Measurements from ENCODE around the gene TPP2.

The TPP2 gene

DNA sequence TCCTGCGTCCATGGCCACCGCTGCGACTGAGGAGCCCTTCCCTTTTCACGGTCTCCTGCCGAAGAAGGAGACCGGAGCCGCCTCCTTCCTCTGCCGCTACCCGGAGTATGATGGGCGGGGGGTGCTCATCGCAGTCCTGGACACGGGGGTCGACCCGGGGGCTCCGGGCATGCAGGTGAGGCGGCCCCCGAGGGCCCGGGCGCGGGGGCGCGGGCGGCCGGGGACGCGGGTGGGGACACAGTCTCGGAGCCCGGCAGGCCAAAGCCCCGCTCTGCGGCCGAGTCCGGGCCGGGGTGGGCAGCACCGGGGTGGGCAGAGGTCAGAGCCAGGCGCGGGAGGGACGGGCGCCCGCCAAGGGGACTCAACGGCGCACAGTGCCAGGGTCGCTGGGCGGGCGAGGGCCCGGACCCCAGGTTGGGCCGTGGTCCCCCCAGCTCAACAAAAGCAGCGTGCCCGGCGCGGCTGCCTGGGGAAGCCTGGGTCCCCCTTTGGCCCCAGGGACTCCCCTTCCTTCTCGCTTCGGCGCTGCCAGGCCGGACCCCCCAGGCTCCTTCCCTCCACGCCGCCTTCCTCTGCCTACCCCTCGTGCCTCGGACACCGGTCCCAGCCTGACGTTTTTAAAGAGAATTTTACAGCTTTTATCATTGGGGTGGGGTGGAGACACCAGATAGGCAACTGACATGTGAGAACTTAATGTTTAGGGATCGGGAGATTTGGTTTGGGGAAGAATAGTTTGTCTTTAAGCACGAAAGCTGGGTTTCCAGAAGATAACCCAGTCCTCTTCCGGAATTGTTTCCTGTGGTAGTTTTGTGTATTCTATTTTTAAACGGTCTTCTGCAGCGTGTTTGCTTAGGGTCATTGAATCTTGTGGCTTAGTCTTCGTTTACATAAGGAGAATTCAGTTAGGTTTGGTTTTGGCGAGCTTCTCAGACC is 509 bp downstream of the TPP2 start:
- DNase-seq, result peak; percentile 37

DNA sequence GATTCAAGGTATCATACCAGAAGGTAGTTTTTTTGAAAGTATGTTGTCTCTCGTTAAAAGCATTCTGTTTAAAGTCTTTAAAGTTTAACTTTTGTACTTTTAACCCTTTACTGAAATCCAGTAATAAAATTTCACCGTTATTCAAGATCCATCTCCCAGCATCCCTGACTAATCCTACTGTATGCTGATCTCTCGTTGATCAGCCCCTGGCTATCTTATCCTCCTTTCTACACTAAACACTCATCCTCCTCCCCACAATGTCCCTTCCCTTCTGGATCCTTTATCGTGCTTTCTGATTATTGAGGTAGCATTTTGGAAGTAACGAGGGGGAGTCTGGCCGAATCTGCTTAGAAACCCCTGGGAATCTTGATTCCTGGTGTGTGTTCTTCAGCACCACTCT is 1.3 kb downstream of the TPP2 start:
- no peak for DNase-seq

DNA sequence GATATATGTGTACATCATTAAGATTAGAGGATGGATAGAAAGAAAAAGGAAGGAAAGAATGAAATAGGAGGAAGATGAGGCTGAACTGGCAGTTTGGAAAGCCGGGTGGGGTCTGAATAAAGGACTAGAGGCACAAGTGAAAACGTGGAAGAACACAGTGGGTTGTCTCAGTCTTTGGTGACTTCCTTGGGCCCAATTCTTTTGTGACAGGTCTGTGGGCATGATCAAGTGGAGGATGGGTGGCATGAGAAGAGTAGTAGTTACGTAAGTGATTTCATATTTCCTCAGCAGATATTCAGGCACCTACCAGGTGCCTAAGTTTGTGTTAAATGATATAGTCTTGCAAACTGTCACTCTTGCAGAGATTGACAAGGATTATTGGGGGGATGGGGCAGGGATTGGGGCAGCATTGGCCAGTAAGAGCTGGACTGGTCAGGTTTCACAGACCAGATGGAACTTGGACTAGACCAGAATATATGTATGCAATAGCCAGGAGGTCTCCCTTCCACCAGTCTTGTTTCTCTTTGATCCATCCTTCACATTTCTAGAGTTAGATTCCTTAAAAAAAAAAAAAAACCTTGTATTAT is 2.7 kb downstream of the TPP2 start:
- peak; percentile 51 for DNase-seq

- DNase-seq, result no peak
Observed at GRCh38 chr13:102606537-102607309, 9.9 kb downstream of the TPP2 start.

GRCh38 chr13:102608974-102609373 is 12.2 kb downstream of the TPP2 start:
- no peak for DNase-seq

DNA sequence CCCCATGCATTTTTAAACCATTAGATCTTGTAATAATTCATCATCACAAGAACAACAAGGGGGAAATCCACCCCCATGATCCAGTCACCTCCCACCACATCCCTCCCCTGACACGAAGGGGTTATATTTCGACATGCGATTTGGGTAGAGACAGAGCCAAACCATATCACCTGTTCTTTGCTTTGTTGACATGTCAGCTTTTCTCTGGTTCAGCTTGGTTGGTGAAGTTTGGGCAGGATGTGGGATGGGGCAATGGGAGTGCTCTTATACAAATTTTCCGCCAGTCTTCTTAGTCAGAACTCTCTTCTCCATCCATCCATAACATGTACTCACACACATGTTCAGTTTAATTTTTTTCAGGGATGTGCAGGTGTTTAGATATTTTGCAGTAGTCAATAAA is 12.9 kb downstream of the TPP2 start:
- no peak for DNase-seq

- no peak for DNase-seq
Observed at GRCh38 chr13:102610296-102610895, 13.6 kb downstream of the TPP2 start.

DNA sequence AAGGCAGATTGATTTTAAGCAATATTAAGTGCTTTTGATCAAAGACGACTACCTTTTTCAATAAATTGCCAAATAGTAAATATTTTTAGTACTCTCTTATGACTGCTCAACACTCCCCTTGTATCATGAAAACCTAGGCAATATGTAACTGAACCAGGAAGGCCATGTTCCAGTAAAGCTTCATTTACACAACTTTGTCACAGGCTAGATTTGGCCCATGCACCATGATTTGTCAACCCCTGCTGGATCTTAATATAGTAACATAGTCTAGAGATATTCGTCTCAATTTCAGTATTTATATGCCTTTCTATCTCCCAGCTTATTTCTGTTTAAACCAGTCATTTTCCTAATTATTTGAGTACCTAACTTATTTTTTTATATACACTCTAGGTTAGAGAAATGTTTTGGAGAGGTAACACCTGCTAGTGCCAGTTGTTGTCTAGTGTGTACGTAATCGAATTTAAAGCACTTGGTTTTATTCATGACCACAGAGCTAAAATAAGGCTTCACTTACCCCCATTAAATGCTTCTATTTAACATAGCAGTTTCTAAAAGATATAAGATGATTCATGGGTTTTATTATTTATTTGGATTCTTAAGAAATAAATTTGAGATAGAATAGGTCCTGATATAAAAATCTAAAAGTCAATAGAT is 21.0 kb downstream of the TPP2 start:
- no peak for DNase-seq

- DNase-seq, result no peak
Observed at GRCh38 chr13:102620516-102620915, 23.7 kb downstream of the TPP2 start.

- DNase-seq, result no peak
Observed at GRCh38 chr13:102626928-102627327, 30.1 kb downstream of the TPP2 start.

DNA sequence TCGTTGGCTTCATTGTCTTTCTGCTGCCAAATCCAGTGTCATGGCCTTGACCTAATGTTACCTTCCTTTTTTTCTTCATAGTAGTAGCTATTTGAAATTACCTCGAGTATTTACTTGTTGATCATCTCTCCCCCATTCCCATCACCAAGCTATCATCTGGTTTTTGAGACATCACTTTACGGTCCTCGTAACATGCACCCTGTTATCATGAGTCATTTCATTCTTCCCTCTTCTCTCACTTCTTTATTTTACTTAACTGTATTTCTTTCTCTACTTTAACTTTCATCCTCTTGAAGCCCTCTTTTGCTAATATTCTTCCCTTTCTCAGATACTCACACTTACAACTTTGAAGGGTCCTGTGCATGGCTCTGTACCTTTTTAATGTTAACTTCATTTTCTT is 31.8 kb downstream of the TPP2 start:
- no peak for DNase-seq

GRCh38 chr13:102631198-102631597 is 34.4 kb downstream of the TPP2 start:
- no peak for DNase-seq

GRCh38 chr13:102638741-102639140 is 42.0 kb downstream of the TPP2 start:
- DNase-seq, result no peak

DNA sequence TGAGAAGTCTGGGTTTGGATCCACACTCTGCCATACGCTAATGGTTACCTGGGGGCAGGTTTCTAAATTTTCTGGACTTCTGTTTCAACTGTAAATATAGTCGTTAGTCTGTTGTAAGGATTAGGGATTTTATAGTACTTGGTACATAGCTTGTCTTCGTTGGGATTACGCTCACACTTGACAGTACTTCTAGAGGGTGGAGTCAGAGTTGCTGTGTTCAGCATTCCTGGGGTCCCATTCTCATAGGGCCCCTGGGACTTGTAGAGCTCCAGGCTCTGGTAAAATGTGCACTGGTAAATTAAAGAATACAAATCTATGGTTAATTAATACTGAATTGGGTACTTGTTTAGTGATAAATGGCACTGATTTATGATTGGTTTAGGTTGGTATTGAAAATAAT is 45.2 kb downstream of the TPP2 start:
- DNase-seq, result no peak

DNA sequence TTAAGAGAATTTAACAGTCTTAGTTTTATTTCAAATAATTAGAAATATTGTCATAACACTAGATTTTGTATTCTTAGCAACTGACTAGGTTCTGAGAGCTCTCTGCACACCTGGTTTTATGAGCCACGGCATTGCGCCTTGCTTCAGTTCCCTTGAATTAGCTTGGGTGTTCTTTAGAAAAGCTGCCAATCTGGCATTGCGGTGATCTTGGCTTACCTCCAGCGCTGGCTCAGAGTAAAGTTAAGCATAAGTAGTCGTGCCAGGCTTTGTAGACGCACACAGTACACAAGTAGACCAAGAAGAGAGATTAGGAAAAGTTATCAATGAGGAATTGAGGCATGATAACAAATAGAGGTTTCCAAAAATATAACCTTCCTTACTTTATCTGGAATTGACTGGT is 45.7 kb downstream of the TPP2 start:
- no peak for DNase-seq

GRCh38 chr13:102643656-102644055 is 46.9 kb downstream of the TPP2 start:
- DNase-seq, result no peak

- no peak for DNase-seq
Observed at GRCh38 chr13:102645701-102646100, 48.9 kb downstream of the TPP2 start.

DNA sequence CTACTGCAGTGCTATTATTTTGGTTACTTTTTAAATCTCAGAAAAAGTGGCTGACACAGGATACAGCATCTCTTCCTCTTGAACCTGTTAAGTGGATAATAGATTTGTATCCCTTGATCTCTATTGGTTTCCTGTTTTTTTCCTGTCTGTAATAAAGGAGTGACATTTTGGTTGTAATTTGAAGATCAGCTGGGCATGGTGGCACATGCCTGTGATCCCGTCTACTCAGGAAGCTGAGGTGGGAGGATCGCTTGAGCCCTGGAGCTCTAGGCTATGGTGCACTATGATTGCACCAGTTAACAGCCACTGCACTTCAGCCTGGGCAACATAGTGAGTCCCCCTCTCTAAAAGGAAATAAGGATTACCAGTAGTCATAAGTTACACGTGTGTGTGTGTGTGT is 51.3 kb downstream of the TPP2 start:
- DNase-seq, result no peak

DNA sequence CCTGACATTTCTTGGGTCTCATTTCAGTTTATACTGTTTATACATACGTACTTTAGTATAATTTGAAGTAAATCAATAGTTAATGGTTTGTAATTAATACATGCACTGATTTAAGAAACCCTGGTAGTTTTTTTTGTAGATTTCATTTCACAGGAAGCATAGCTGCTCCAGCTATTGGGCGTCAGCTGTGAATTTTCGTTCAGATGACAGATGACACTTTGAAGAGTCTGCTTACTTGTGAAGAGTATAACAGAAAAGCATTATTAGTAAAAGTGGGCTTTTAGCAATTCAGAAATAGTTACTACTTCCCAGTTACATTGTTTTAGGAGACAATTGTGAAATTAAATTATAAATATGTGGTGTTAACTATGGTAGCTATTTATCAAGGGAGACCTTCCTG is 53.7 kb downstream of the TPP2 start:
- no peak for DNase-seq

- DNase-seq, result no peak
Observed at GRCh38 chr13:102651392-102651791, 54.6 kb downstream of the TPP2 start.

- DNase-seq, result no peak
Observed at GRCh38 chr13:102651892-102652291, 55.1 kb downstream of the TPP2 start.

DNA sequence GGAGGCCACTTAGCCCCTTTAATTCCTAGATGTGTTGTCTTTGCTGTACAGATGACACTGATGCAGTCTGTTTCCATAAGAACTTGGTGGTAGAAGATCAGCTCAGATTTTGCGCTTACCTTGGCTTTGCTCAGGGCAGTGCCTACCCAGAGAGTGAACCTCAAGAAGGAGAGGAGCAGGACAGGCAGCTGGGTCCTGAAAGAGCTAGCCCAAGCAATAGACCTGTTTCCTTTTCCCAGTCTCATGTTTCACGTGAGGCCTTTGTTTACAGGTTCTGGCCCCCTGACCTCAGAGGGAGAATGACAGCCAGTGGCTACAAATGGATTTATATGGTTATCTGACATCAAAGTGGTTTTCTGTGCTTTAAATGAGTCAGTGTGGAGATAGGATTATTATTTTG is 58.0 kb downstream of the TPP2 start:
- no peak for DNase-seq

- DNase-seq, result no peak
Observed at GRCh38 chr13:102657630-102658029, 60.8 kb downstream of the TPP2 start.

Data from CD4-positive, alpha-beta T cell treated with Interleukin-17A for 1 hour (primary cell).